ENCODE results near the gene RASSF1. TPM values are rescaled to one million over a fixed set of nuclear protein-coding genes. Genes with fewer than 3 reads are reported as not detected.
A peak's percentile ranks its signal among the peaks of the same experiment; 100 is the strongest.

The RASSF1 gene
- total RNA-seq, 1 donor from 2014 or later = 13.8 TPM

GRCh38 chr3:50356553-50356952 lies 15.9 kb upstream of the RASSF1 start:
- H3K9me3 Mint-ChIP-seq = no peaks in the 10 kb centered on the region
- H3K4me3 Mint-ChIP-seq = peak overlapping the region; percentile 98
- DNase-seq (ENCODE audit: extremely low spot score, unreplicated experiment) = no peak
- no peaks in the 10 kb centered on the region for H3K27me3 Mint-ChIP-seq
- peaks cover 30% of the 10 kb centered on the region for H3K4me1 Mint-ChIP-seq (ENCODE audit: unreplicated experiment)
- no peak overlapping the region for H3K27ac Mint-ChIP-seq
- no peak for TF ChIP-seq CTCF (conservative IDR thresholded peaks at IDR 0.05)
- H3K36me3 Mint-ChIP-seq = no peaks in the 10 kb centered on the region

GRCh38 chr3:50355829-50356552 lies 15.4 kb upstream of the RASSF1 start:
- TF ChIP-seq CTCF (conservative IDR thresholded peaks at IDR 0.05) = no peak
- peaks cover 36% of the 10 kb centered on the region for H3K4me1 Mint-ChIP-seq (ENCODE audit: unreplicated experiment)
- DNase-seq (ENCODE audit: extremely low spot score, unreplicated experiment) = no peak
- H3K9me3 Mint-ChIP-seq = no peaks in the 10 kb centered on the region
- no peak overlapping the region for H3K27ac Mint-ChIP-seq
- H3K4me3 Mint-ChIP-seq = peak overlapping the region; percentile 98
- H3K36me3 Mint-ChIP-seq = no peaks in the 10 kb centered on the region
- H3K27me3 Mint-ChIP-seq = no peaks in the 10 kb centered on the region

GRCh38 chr3:50354850-50355249 lies 14.2 kb upstream of the RASSF1 start:
- Mint-ChIP-seq H3K27me3 (no peaks in the 10 kb centered on the region), H3K4me3 (no peak overlapping the region), H3K27ac (no peak overlapping the region), H3K4me1 (ENCODE audit: unreplicated experiment) (peaks cover 43% of the 10 kb centered on the region), H3K36me3 (no peaks in the 10 kb centered on the region), H3K9me3 (no peaks in the 10 kb centered on the region)
- TF ChIP-seq CTCF (conservative IDR thresholded peaks at IDR 0.05) = no peak
- DNase-seq (ENCODE audit: extremely low spot score, unreplicated experiment) = no peak

- Mint-ChIP-seq H3K27me3 (no peaks in the 10 kb centered on the region), H3K4me1 (ENCODE audit: unreplicated experiment) (peaks cover 38% of the 10 kb centered on the region), H3K36me3 (no peaks in the 10 kb centered on the region), H3K27ac (no peak overlapping the region), H3K4me3 (peak overlapping the region; percentile 68), H3K9me3 (no peaks in the 10 kb centered on the region)
- DNase-seq (ENCODE audit: extremely low spot score, unreplicated experiment) = no peak
- TF ChIP-seq CTCF (conservative IDR thresholded peaks at IDR 0.05) = no peak
These were observed 13.6 kb upstream of the RASSF1 start for GRCh38 chr3:50354186-50354764.

- Mint-ChIP-seq H3K4me1 (ENCODE audit: unreplicated experiment) (peaks cover 38% of the 10 kb centered on the region), H3K27ac (no peak overlapping the region), H3K4me3 (peak overlapping the region; percentile 31), H3K27me3 (no peaks in the 10 kb centered on the region), H3K9me3 (no peaks in the 10 kb centered on the region), H3K36me3 (no peaks in the 10 kb centered on the region)
- no peak for DNase-seq (ENCODE audit: extremely low spot score, unreplicated experiment)
- TF ChIP-seq CTCF (conservative IDR thresholded peaks at IDR 0.05) = no peak
These were observed 12.8 kb upstream of the RASSF1 start for GRCh38 chr3:50353245-50354004.
